Stimulated activated CD8-positive, alpha-beta memory T cell treated with anti-CD3 and anti-CD28 coated beads, Interleukin-2, amount 100 ng/mL, for 1 hour (primary cell): ENCODE data around the gene SORBS1.

Source experiments
- DNase-seq, 2 donors: peaks; one replicate each; pipeline ENCODE4 v3.0.0-alpha.2; 2020; ENCODE audit warnings: low read depth in 2 of 2

The SORBS1 gene

GRCh38 chr10:95408983-95409873 lies 151.9 kb downstream of the SORBS1 start:
- no peak for DNase-seq

- DNase-seq = no peak
Observed at GRCh38 chr10:95408148-95408960, 152.8 kb downstream of the SORBS1 start.

DNA sequence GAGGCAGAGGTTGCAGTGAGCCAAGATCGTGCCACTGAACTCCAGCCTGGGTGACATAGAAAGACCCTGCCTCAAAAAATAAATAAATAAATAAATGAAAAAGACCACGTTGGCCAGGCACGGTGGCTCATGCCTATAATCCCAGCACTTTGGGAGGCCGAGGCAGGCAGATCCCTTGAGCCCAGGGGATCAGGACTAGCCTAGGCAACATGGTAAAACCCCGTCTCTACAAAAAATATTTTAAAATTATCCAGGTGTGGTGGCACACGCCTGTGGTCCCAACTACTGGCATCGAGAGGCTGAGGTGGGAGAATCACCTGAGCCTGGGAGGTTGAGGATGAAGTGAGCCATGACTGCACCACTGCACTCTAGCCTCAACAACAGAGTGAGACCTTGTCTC lies 153.6 kb downstream of the SORBS1 start:
- DNase-seq = no peak

- DNase-seq = no peak
Observed at GRCh38 chr10:95406651-95407280, 154.4 kb downstream of the SORBS1 start.

DNA sequence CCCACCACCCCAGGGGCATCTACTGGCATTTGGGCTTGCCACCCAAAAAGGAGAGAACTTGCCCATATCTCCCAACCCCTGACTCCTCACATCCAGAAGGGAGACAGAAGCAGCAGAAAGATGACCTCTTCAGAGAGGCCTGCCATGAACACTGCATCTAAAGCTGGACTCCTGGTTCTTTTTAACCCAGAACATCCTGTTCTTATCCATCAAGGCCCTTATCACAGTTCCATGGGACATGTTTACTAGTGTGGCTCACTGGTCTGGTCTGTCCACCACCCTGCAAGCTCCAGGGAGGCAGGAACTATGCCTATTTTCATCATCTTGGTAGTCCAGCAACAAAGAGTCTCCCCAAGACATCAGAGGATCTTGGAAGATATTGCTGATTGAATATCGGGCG lies 155.5 kb downstream of the SORBS1 start:
- DNase-seq = no peak

DNA sequence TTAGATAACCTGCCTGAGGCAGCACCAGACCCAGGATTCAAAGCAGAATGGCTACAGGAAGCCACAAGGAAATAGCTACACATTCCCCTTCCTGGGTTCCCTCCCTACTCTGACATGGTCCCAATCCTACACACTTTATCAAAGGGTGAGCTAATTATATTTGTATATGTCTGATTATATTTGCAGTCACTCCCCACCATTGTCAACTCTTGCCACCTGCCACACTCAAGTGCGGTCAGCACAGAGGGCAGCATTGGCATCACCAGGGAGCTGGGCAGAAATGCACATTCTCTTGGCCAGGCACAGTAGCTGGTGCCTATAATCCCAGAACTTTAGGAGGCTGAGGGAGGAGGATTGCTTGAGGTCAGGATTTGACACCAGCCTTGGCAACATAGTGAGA lies 156.3 kb downstream of the SORBS1 start:
- no peak for DNase-seq

- DNase-seq = no peak
Observed at GRCh38 chr10:95404462-95404858, 156.7 kb downstream of the SORBS1 start.

DNA sequence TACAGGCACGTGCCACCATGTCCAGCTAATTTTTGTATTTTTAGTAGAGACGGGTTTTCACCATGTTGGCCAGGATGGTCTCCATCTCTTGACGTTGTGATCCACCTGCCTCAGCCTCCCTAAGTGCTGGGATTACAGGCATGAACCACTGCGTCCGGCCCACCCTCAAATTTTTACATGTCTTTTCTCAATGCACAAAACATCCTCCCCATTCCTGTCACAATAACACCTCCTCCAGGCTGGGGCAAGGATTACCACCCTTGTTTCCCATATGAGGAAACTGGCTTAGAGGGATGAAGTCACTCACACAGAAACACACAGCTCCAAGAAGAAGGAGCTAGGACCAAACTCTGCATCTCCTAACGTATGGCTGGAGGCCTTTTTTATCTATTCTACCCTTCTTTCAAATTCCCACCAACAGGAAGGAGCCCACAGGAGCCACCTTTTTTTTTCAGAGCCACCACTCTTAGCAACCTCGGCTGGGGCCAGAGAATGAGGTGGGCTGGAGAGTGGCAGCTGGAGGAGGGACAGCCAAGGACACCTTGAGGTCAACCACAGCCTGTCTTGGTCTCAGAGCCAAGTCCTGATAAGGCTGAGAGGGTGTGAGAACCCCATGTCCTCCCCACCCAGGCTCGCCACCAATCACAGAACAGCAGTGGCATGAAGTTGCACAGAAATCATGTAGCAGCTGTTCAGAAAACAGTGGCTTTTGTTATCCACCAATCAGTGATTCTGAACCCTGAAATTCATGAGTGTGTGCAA lies 157.3 kb downstream of the SORBS1 start:
- DNase-seq = no peak

GRCh38 chr10:95401704-95402469 lies 159.3 kb downstream of the SORBS1 start:
- no peak for DNase-seq

- no peak for DNase-seq
Observed at GRCh38 chr10:95400787-95401186, 160.4 kb downstream of the SORBS1 start.

DNA sequence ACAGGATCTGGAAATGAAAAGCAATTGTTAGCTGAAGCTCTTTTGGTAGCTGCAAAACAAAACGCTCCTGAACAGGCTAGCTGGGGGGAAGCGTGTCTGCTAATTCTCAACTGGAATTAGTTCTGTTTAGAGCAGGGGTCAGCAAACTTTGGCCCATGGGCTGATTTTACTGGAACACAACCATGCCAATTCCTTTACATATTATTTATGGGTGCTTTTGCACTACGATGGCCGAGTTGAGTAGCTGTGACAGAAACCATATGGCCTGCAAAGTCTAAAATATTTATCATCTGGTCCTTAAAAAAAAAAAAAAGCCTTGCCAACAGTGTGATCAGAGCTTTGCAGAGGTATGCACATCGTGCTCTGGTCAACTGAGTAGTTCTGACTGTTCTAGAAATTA lies 162.0 kb downstream of the SORBS1 start:
- no peak for DNase-seq

DNA sequence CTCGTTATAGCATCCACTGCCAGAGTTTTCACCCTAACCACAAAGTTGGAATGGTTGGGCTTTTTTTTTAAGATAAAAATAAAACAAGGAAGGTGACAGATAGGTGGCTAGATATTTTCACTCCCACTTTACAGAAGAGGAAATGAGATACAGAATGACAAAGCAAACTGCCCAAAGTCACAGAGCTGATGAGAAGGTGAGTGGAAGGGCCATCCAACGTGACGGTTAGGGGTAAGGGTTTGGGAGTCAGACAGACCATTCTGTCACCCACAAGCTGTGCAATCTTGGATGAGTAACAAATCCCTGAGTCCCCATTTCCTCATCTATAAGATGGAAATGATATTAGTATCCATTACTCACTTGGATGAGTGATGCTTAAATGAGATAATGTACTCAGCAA lies 163.4 kb downstream of the SORBS1 start:
- no peak for DNase-seq

- DNase-seq = no peak
Observed at GRCh38 chr10:95395947-95396449, 165.2 kb downstream of the SORBS1 start.

DNA sequence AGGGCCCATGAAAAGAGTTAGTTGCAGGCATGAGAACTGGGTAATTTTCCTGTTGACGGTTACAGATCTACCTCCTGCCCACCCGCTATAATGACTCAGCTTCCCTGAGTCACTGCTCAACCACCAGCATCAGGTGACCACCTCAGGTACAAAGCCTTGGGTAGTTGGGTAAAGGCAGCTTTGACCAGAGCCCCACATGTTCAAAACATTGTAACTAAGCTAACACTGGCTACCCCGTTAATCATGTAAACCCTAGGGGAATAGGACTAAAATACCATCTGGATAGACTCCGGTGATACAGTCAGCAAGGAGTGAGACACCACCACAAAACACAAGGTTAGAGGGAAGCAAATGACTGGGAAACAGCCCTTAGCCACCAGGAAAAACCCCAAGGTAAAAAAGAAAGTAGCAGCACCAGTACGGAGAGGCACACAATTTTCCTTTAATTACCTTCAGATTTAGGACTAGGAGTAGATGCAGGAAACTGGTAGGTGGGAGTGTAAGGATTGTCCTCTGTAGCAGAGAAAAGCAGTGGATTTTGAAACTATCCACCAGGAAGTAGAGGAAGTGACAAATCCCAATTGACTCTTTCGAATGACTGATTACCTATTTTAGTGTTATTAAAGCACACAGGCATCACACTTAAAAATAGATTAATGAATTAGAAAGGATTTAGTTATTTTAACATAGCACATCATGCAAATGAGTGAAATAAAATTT lies 166.8 kb downstream of the SORBS1 start:
- no peak for DNase-seq

DNA sequence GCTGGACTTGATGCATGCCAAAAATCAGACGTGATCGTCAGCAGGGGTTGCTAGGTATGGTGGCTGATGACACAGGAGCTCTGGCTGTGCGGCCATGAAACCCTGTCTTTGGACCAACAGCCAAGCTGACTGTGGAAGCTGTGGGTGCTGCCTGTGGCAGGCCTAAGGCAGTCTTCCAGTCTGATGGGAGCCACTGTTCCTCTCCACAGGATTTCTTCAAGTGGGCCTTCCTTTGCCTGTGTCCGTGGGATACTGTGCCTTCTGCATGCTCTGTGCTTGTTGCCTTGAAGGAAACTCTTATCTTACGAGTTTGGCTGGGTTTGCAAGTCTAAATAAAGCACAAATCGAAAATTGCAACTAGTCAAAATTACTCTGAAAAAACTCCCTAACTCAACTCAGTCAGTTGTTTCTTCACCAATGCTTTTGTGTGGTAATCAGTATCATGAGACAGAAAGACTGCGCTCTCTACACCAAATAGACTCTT lies 168.4 kb downstream of the SORBS1 start:
- no peak for DNase-seq

- DNase-seq = no peak
Observed at GRCh38 chr10:95392217-95392584, 169.0 kb downstream of the SORBS1 start.

GRCh38 chr10:95391581-95392216 lies 169.5 kb downstream of the SORBS1 start:
- no peak for DNase-seq

DNA sequence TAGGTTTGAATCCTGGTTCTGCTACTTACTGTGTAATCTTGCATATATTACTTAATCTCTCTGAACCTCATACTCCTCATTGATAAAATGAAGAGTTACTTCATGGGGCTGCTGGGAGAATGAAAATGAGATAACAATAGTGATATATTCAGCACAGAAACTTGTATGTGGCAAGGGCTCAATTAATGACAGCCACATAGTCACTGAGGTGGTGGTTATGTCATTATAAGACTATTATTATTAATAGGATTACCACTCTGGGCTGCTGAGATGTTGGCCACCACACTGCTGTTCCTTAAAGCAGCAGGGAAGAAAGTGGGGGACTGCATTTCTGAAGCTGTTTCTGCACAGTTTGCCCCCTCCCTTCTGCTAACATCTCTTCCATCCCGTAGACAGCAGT lies 170.0 kb downstream of the SORBS1 start:
- DNase-seq = no peak

- no peak for DNase-seq
Observed at GRCh38 chr10:95389982-95390381, 171.2 kb downstream of the SORBS1 start.
